Endothelial cell of umbilical vein (primary cell): ENCODE results near the gene CYGB. TPM values are rescaled to one million over a fixed set of nuclear protein-coding genes. Genes with fewer than 3 reads are reported as not detected.
"Not testable (repeated sequence)": the region's sequence is repeated elsewhere in the genome, so short reads cannot be mapped to it uniquely, and the experiment has no call there.

Experiments
- BruUV-seq: library from RNA; stranded (reverse); fragments of 400-500 nt; replicated peaks from 2 replicates; lab custom pipeline; 2021; lab: Mats Ljungman, UMichigan
- CTCF ChIA-PET: fragments of 300-600, 350-600 bp; sonication (Branson Sonifier 250); formaldehyde crosslinking; loops from one replicate; lab custom pipeline; 2021; ENCODE audit warnings: antibody characterized with exemption, inconsistent platforms; lab: Charles Lee
- POLR2A ChIA-PET: fragments of 300-600, 350-600 bp; sonication (Branson Sonifier 250); formaldehyde crosslinking; loops from one replicate; lab custom pipeline; 2021; ENCODE audit warnings: antibody characterized with exemption, inconsistent platforms; lab: Charles Lee
- DNase-seq: peaks from one replicate; pipeline ENCODE4 v3.0.0-alpha.2; 2011; ENCODE audit warnings: low read depth, low spot score
- FAIRE-seq: peaks from 2 replicates; lab custom pipeline; 2011; peaks lifted over from hg19 to GRCh38; lab: Jason Lieb, UNC
- H2AFZ ChIP-seq: 2 replicates; pipeline ENCODE4 v1.6.0; 2012; ENCODE audit warnings: low read depth, low read length, control low read depth, inconsistent platforms
- H3K27ac ChIP-seq: 2 replicates; pipeline ENCODE4 v1.5.1; 2011; ENCODE audit warnings: low read depth, mild to moderate bottlenecking, control low read depth, low read length, moderate library complexity; ENCODE audit not compliant: insufficient read depth
- H3K27me3 ChIP-seq, 2 experiments: 2 replicates each; pipeline versions ENCODE4 v1.6.0 to v1.6.1; 2011; ENCODE audit warnings: low read length in 2 of 2, mixed read lengths in 1 of 2; ENCODE audit not compliant: control insufficient read depth in 2 of 2, insufficient read depth in 2 of 2
- H3K36me3 ChIP-seq, 2 experiments: 2 replicates in 1 of 2; 3 replicates in 1 of 2; pipeline ENCODE4 v1.5.1; 2011; ENCODE audit warnings: low read length in 2 of 2, mild to moderate bottlenecking in 1 of 2, moderate library complexity in 1 of 2; ENCODE audit not compliant: control insufficient read depth in 2 of 2, insufficient read depth in 2 of 2; ENCODE audit errors: extremely low read depth in 1 of 2
- H3K4me1 ChIP-seq: 3 replicates; pipeline ENCODE4 v1.5.1; 2011; ENCODE audit warnings: mild to moderate bottlenecking, low read length; ENCODE audit not compliant: control insufficient read depth, insufficient read depth; ENCODE audit errors: extremely low read depth
- H3K4me2 ChIP-seq: 2 replicates; pipeline ENCODE4 v1.6.1; 2011; ENCODE audit warnings: low read length, control low read depth, mixed read lengths; ENCODE audit not compliant: insufficient read depth
- H3K4me3 ChIP-seq, 3 experiments: fragments of 200-600 bp in 1 of 3; sonication (generic), shearing (Covaris generic) in 1 of 3; replicated peaks in 1 of 3; 2 replicates each; pipeline ENCODE4 v1.5.1; 2011 to 2016; ENCODE audit warnings: control low read depth in 3 of 3, low read length in 3 of 3, mild to moderate bottlenecking in 2 of 3, inconsistent platforms in 1 of 3, low read depth in 1 of 3, moderate library complexity in 1 of 3; ENCODE audit not compliant: insufficient read depth in 1 of 3
- H3K79me2 ChIP-seq: 2 replicates; pipeline ENCODE4 v1.6.0; 2012; ENCODE audit warnings: low read length, inconsistent platforms; ENCODE audit not compliant: control insufficient read depth, insufficient read depth
- H3K9ac ChIP-seq: replicated peaks from 2 replicates; pipeline ENCODE3; 2011; ENCODE audit warnings: low read length, control low read depth; ENCODE audit not compliant: insufficient read depth; ENCODE audit errors: extremely low read depth
- H3K9me1 ChIP-seq: replicated peaks from 3 replicates; pipeline ENCODE4 v1.6.0; 2011; ENCODE audit warnings: mild to moderate bottlenecking, low read length; ENCODE audit not compliant: control insufficient read depth, insufficient read depth; ENCODE audit errors: extremely low read depth
- H3K9me3 ChIP-seq: replicated peaks from 2 replicates; pipeline ENCODE4 v1.5.1; 2012; ENCODE audit warnings: low read length, inconsistent platforms; ENCODE audit not compliant: control insufficient read depth, insufficient read depth
- H4K20me1 ChIP-seq: replicated peaks from 2 replicates; pipeline ENCODE3; 2011; ENCODE audit warnings: mild to moderate bottlenecking, low read length; ENCODE audit not compliant: control insufficient read depth, insufficient read depth; ENCODE audit errors: extremely low read depth
- EZH2 ChIP-seq: IDR thresholded peaks from 2 replicates; pipeline ENCODE4 v1.6.1; 2012; ENCODE audit warnings: borderline replicate concordance, low read depth, mild to moderate bottlenecking, moderate library complexity, low read length, inconsistent platforms; ENCODE audit not compliant: severe bottlenecking
- FOS ChIP-seq: IDR thresholded peaks from 2 replicates; pipeline ENCODE4 v1.6.1; 2011; ENCODE audit warnings: mild to moderate bottlenecking, low read length, moderate library complexity, borderline replicate concordance; ENCODE audit not compliant: insufficient read depth
- GATA2 ChIP-seq: IDR thresholded peaks from 2 replicates; pipeline ENCODE4 v1.7.0; 2011; ENCODE audit warnings: low read depth, mild to moderate bottlenecking, moderate library complexity, mixed read lengths, low read length; ENCODE audit not compliant: insufficient read length, insufficient read depth
- JUN ChIP-seq: IDR thresholded peaks from 2 replicates; pipeline ENCODE4 v1.6.1; 2011; ENCODE audit warnings: borderline replicate concordance, low read depth; ENCODE audit not compliant: insufficient read length, insufficient read depth
- MYC ChIP-seq: IDR thresholded peaks from one replicate; pipeline ENCODE4 v1.6.1; 2011; ENCODE audit warnings: mild to moderate bottlenecking, low read depth, low read length
- POLR2A ChIP-seq: IDR thresholded peaks from 2 replicates; pipeline ENCODE4 v1.6.1; 2012; ENCODE audit warnings: low read depth, mild to moderate bottlenecking, control low read depth, low read length
- POLR2AphosphoS5 ChIP-seq: IDR thresholded peaks from 2 replicates; pipeline ENCODE4 v1.6.1; 2012; ENCODE audit warnings: low read depth, mild to moderate bottlenecking, control low read depth, low read length, moderate library complexity; ENCODE audit not compliant: insufficient read depth
- dilution Hi-C: fragments of 300-500 bp; cut with MboI; formaldehyde crosslinking; loops from one replicate; pipeline ENCODE4 v1.15.0; 2019; ENCODE audit warnings: low sequenced_read_pairs; ENCODE audit not compliant: extremely low pct_ligation_motif_present
- intact Hi-C: fragments of 100-400 bp; cut with micrococcal nuclease; formaldehyde crosslinking; loops from one replicate; pipeline ENCODE4 v1.10.0; 2022
- polyA plus RNA-seq, 4 experiments: library from polyadenylated mRNA; depleted of rRNA in 3 of 4; stranded (reverse) in 3 of 4; unstranded in 1 of 4; fragments of >200 nt; gene quantifications; 2 replicates each; pipeline versions ENCODE4 v1.2.1 to v1.2.3, GENCODE V29; 2011 to 2012; ENCODE audit warnings: missing spikeins in 1 of 4
- total RNA-seq: library from RNA; stranded (reverse); gene quantifications from 2 replicates; pipeline ENCODE4 v1.2.3, GENCODE V29; 2021
- TF ChIP-seq, protein P1 (sequence below): IDR thresholded peaks from 2 replicates; pipeline ENCODE4 v1.6.1; 2011; ENCODE audit not compliant: insufficient read depth, insufficient read length
- TF ChIP-seq, protein P2 (sequence below), 2 donors: IDR thresholded peaks; 1 replicate in 1 of 2; 2 replicates in 1 of 2; pipeline ENCODE4 v1.5.1; 2011; ENCODE audit warnings: low read length in 2 of 2, mild to moderate bottlenecking in 2 of 2, moderate library complexity in 2 of 2, control low read depth in 1 of 2, inconsistent platforms in 1 of 2, low read depth in 1 of 2; ENCODE audit not compliant: insufficient read depth in 1 of 2; ENCODE audit errors: extremely low read depth in 1 of 2

Gene CYGB
- total and polyA plus RNA-seq, 2 donors (not counting 3 experiments of a cell fraction or from before 2014, with no cell fraction given), result 0.22 to 0.91 TPM

DNA sequence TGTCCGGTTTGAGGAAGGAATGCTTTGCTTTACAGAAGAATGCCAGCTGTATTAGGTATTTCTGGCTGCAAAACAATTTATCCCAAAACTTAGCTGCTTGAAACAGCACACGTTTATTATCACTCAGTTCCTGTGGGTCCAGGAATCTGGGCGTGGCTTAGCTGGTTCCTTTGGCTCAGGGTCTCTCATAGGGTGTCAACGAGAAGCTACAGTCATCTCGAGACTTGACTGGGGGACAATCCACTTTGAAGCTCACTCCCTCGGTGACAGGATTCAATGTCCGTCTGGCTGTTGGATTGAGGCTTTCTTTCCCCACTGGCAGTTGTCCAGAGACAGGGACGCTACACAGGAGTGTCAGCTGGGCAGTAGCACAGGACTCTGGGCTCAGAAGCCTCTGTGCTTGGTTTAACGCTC, 26.7 kb downstream of the CYGB start:
- FAIRE-seq (no peak), DNase-seq (no peak)
- CTCF ChIA-PET, result interaction anchor here (0.8 to 1.8 kb wide), 8 partner anchors 10 to 171 kb away, joined by 3 to 8 read pairs (median 4); partner anchors contain the start of gene AANAT
- Histone ChIP-seq H3K4me2 (no peak overlapping the region), H3K36me3 (no peaks in the 10 kb centered on the region), H3K9ac (no peak overlapping the region), H3K9me1 (no peaks in the 10 kb centered on the region), H3K4me3 (no peak overlapping the region), H3K79me2 (no peaks in the 10 kb centered on the region), H3K27me3 (peaks cover 0 to 4% of the 10 kb centered on the region in 2 experiments), H3K9me3 (no peaks in the 10 kb centered on the region), H3K4me1 (no peaks in the 10 kb centered on the region), H2AFZ (no peak overlapping the region), H3K27ac (no peak overlapping the region), H4K20me1 (no peaks in the 10 kb centered on the region)
- dilution Hi-C loops (no loop called here), intact Hi-C loops (no loop called here)
- no TSS peak for BruUV-seq
- POLR2A ChIA-PET, result no interaction called here
- TF ChIP-seq FOS, result no peak
- no peak for TF ChIP-seq POLR2A
- TF ChIP-seq JUN, result no peak
- TF ChIP-seq EZH2, result no peak
- TF ChIP-seq GATA2, result no peak
- TF ChIP-seq, protein P1, sequence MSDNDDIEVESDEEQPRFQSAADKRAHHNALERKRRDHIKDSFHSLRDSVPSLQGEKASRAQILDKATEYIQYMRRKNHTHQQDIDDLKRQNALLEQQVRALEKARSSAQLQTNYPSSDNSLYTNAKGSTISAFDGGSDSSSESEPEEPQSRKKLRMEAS, result no peak
- no peak for TF ChIP-seq POLR2AphosphoS5
- TF ChIP-seq MYC, result no peak
- TF ChIP-seq, protein P2, sequence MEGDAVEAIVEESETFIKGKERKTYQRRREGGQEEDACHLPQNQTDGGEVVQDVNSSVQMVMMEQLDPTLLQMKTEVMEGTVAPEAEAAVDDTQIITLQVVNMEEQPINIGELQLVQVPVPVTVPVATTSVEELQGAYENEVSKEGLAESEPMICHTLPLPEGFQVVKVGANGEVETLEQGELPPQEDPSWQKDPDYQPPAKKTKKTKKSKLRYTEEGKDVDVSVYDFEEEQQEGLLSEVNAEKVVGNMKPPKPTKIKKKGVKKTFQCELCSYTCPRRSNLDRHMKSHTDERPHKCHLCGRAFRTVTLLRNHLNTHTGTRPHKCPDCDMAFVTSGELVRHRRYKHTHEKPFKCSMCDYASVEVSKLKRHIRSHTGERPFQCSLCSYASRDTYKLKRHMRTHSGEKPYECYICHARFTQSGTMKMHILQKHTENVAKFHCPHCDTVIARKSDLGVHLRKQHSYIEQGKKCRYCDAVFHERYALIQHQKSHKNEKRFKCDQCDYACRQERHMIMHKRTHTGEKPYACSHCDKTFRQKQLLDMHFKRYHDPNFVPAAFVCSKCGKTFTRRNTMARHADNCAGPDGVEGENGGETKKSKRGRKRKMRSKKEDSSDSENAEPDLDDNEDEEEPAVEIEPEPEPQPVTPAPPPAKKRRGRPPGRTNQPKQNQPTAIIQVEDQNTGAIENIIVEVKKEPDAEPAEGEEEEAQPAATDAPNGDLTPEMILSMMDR (IDR thresholded peaks at IDR 0.05; ENCODE audit: extremely low read depth in 1 of 2, insufficient read depth in 1 of 2, low read depth in 1 of 2, low read length in 2 of 2), result no peak

- H3K27me3 ChIP-seq, H3K36me3 ChIP-seq, H3K4me3 ChIP-seq, H3K27ac ChIP-seq, DNase-seq, H3K9ac ChIP-seq, H4K20me1 ChIP-seq, H3K4me2 ChIP-seq, H2AFZ ChIP-seq, BruUV-seq, FAIRE-seq, POLR2A ChIA-PET, dilution Hi-C loops, H3K79me2 ChIP-seq, H3K9me3 ChIP-seq, H3K9me1 ChIP-seq, H3K4me1 ChIP-seq: not testable (repeated sequence)
- CTCF ChIA-PET, result interaction anchor here (0.8 to 7.2 kb wide), 13 partner anchors 10 to 143 kb away, joined by 3 to 110 read pairs (median 5); partner anchors contain the start of gene AANAT
- intact Hi-C loops, result loop anchor here (10.0 kb wide), 1 partner anchor 194 kb away; no protein-coding TSS in a partner anchor
Measured at GRCh38 chr17:76508472-76509063, 28.9 kb downstream of the CYGB start.
